Transverse colon (tissue), 4 donors: Measurements from ENCODE around the gene PIK3C2G. TPM values are rescaled to one million over a fixed set of nuclear protein-coding genes. Genes with fewer than 3 reads are reported as not detected.
"Not testable (repeated sequence)": the region's sequence is repeated elsewhere in the genome, so short reads cannot be mapped to it uniquely, and the experiment has no call there.

Experiments used
- DNase-seq: peaks from one replicate; pipeline ENCODE4 v3.0.0-alpha.2; 2019
- H3K27ac ChIP-seq, 4 donors: fragments of 200-600 bp; sonication (generic); 2 replicates each; pipeline ENCODE4 v1.5.1; 2016 to 2018; ENCODE audit warnings: inconsistent platforms in 4 of 4
- H3K27me3 ChIP-seq: fragments of 200-600 bp; sonication (generic); 2 replicates; pipeline ENCODE4 v1.5.1; 2017; ENCODE audit warnings: inconsistent platforms
- H3K36me3 ChIP-seq, 4 donors: fragments of 200-600 bp; sonication (generic); 2 replicates each; pipeline ENCODE4 v1.5.1; 2017 to 2019; ENCODE audit warnings: inconsistent platforms in 4 of 4
- H3K4me1 ChIP-seq, 4 donors: fragments of 200-600 bp; sonication (generic); 2 replicates each; pipeline ENCODE4 v1.5.1; 2017 to 2020; ENCODE audit warnings: inconsistent platforms in 4 of 4
- H3K4me3 ChIP-seq, 4 donors: fragments of 200-600 bp; sonication (generic); 1 replicate in 1 of 4; 2 replicates in 3 of 4; pipeline versions ENCODE4 v1.5.1 to v1.6.1; 2017 to 2019; ENCODE audit warnings: inconsistent platforms in 4 of 4
- H3K9me3 ChIP-seq, 2 donors: fragments of 200-600 bp; sonication (generic); 2 replicates each; pipeline ENCODE4 v1.5.1; 2017 to 2019; ENCODE audit warnings: inconsistent platforms in 2 of 2
- CTCF ChIP-seq, 5 experiments: fragments of 200-600 bp in 3 of 5; fragments of 450-650 bp in 2 of 5; sonication (generic) in 3 of 5; IDR thresholded peaks; 1 replicate in 2 of 5; 2 replicates in 3 of 5; pipeline ENCODE4 v1.5.1; 2016 to 2017; ENCODE audit warnings: antibody characterized with exemption in 5 of 5, inconsistent platforms in 3 of 5, mild to moderate bottlenecking in 2 of 5, moderate library complexity in 1 of 5
- EP300 ChIP-seq: sonication (generic); formaldehyde crosslinking; IDR thresholded peaks from one replicate; pipeline ENCODE4 v1.6.1; 2017; ENCODE audit warnings: antibody characterized with exemption, low read depth
- POLR2A ChIP-seq: fragments of 450-650 bp; IDR thresholded peaks from one replicate; pipeline ENCODE4 v1.6.1; 2016; ENCODE audit warnings: antibody characterized with exemption, mild to moderate bottlenecking, moderate library complexity
- POLR2AphosphoS5 ChIP-seq, 3 donors: sonication (generic); formaldehyde crosslinking; IDR thresholded peaks; one replicate each; pipeline ENCODE4 v1.6.1; 2016; ENCODE audit warnings: antibody characterized with exemption in 3 of 3
- WGBS, 2 donors: methylation state at CpG; one replicate each; pipeline ENCODE4 v1.1.5; 2018; ENCODE audit warnings: low coverage in 1 of 2; 5-methylcytosine and 5-hydroxymethylcytosine counted together
- in situ Hi-C, 4 donors: fragments of 200-750 bp; cut with MboI; loops; one replicate each; pipeline versions ENCODE4 v1.15.0 to v1.15.1; 2017; ENCODE audit warnings: low sequenced_read_pairs in 3 of 4, low pct_ligation_motif_present in 1 of 4, low pct_unique_long_range_greater_than_20kb in 1 of 4
- intact Hi-C: fragments of 100-400 bp; cut with DNase I; formaldehyde crosslinking; loops from one replicate; pipeline ENCODE4 v1.15.1; 2023; ENCODE audit warnings: low total_unique reads
- total RNA-seq, 4 donors: library from RNA; depleted of rRNA; stranded (reverse); fragments of >200 nt; gene quantifications; one replicate each; pipeline ENCODE4 v1.1.0, GENCODE V29; 2016

The PIK3C2G gene
- total RNA-seq, 4 donors from 2014 or later = 0.32 to 2.7 (median 1.1) TPM

- TF ChIP-seq POLR2AphosphoS5 (IDR thresholded peaks at IDR 0.05) (no peak), EP300 (no peak), CTCF (IDR thresholded peaks at IDR 0.05) (no peak), POLR2A (no peak)
- H3K27me3 ChIP-seq = no peaks in the 10 kb centered on the region
- no peaks in the 10 kb centered on the region for H3K36me3 ChIP-seq
- no peak overlapping the region for H3K27ac ChIP-seq
- in situ Hi-C loops (no loop called here), intact Hi-C loops (no loop called here)
- DNase-seq = no peak
- H3K9me3 ChIP-seq = no peaks in the 10 kb centered on the region
- WGBS, 2 donors = 87 to 100% methylated on average over 4 of the region's 4 CpGs
- no peak overlapping the region for H3K4me3 ChIP-seq
- H3K4me1 ChIP-seq = no peaks in the 10 kb centered on the region
Observed at GRCh38 chr12:18690653-18691052, 429.3 kb downstream of the PIK3C2G start.

GRCh38 chr12:18693986-18694385 lies 432.7 kb downstream of the PIK3C2G start:
- in situ Hi-C loops, DNase-seq, H3K27ac ChIP-seq, H3K27me3 ChIP-seq, H3K4me3 ChIP-seq, H3K9me3 ChIP-seq, H3K4me1 ChIP-seq, intact Hi-C loops, H3K36me3 ChIP-seq: not testable (repeated sequence)
- 78 to 88% methylated on average over 4 to 5 of the region's 5 CpGs for WGBS, 2 donors

- no peak overlapping the region for H3K4me3 ChIP-seq
- in situ Hi-C loops (no loop called here), intact Hi-C loops (no loop called here)
- H3K9me3 ChIP-seq = no peaks in the 10 kb centered on the region
- H3K27ac ChIP-seq = no peak overlapping the region
- DNase-seq = no peak
- no peaks in the 10 kb centered on the region for H3K4me1 ChIP-seq
- H3K36me3 ChIP-seq = no peaks in the 10 kb centered on the region
- TF ChIP-seq POLR2AphosphoS5 (IDR thresholded peaks at IDR 0.05) = no peak
- TF ChIP-seq EP300 = no peak
- TF ChIP-seq POLR2A = no peak
- TF ChIP-seq CTCF (IDR thresholded peaks at IDR 0.05) = no peak
- H3K27me3 ChIP-seq = no peaks in the 10 kb centered on the region
Observed at GRCh38 chr12:18696971-18697602, 435.8 kb downstream of the PIK3C2G start.

Other genes starting within 250 kb of the PIK3C2G start
- 1 to 10 TPM in 3 of 4 donors, not detected in 1; 1.1 to 1.5 (median 1.2) TPM for gene RERGL, start 171.3 kb upstream of the PIK3C2G start, total RNA-seq